Ramos (cell line): ENCODE measurements around the gene SUPT3H.

Source experiments
- in situ Hi-C: fragments of 300-500 bp; cut with MboI; formaldehyde crosslinking; loops from one replicate; pipeline ENCODE4 v1.14.3; 2022; ENCODE audit warnings: low sequenced_read_pairs; ENCODE audit not compliant: unreplicated experiment

Gene SUPT3H

DNA sequence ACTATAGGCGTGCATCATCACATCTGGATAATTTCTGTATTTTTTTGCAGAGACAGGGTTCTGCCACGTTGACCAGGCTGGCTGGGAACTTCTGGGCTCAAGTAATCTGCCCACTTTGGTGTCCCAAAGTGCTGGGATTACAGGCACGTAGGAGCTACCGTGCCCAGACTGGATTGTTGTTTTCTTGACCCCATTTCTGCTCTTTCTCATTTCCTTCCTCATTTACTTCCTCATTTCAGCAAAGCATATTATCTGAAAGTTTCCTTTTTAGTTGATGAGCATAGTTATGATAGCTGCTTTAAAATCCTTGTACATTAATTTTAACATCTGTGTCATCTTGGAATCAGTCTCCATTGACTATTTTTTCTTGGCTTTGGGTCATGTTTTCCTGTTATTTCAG, 350.6 kb downstream of the SUPT3H start:
- in situ Hi-C loops: no loop called here

DNA sequence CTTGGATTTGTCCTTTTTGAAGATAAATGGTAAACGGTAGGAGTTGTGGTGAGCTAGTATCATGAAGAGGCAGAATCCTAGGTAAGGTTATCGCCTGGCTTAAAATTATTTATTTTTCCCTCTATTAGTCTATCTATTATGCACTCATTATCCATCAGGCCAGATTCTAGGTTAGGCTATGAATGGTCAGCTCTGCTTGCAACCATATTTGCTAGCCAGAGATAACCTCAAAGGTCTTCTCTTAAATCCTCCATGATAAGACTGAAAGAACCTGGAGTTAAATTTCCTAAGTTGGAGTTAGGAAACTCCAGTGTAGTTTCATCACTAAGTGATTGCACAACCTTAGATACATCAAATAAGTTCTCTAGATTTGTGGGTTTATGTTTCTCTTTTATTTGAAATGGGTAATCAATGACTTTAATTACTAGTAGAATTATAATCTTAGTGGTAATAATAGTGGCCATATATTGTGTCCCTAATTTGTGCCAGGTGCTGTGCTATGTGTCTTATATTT, 351.7 kb downstream of the SUPT3H start:
- in situ Hi-C loops: no loop called here

DNA sequence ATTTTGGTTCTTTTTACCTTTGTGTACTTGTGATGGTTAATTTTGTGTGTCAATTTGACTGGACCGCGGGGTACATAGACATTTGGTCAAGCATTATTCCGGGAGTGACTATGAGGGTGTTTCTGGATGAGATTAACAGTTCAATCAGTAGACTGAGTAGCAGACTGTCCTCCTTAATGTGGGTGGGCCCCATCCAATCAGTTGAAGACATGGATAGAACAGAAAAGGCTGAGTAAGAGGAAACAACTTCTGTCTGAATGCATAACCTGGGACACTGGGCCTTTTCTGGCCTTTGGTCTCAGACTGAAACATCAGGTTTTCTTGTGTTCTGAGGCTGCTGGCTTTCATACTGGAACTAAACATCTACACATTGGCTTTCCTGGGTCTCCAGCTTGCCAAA, 353.1 kb downstream of the SUPT3H start:
- in situ Hi-C loops: no loop called here

DNA sequence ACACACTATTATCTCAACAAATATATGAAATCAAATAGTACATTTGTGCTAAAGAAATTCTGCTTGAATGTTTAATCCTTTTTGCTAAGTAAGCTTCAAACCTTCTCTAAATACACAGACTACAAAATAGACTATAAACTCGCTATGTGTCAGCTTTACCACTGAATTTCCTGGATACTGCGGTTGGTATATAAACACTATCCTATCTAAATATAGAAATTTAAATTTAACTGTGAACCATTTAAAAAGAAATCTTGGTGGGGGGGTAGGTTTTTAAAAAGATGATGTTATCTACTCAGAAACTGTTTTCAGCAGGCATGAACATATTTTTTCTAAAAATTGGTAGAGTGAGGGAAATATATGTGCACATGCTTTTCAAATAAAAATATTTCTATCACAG, 356.1 kb downstream of the SUPT3H start:
- in situ Hi-C loops: no loop called here

DNA sequence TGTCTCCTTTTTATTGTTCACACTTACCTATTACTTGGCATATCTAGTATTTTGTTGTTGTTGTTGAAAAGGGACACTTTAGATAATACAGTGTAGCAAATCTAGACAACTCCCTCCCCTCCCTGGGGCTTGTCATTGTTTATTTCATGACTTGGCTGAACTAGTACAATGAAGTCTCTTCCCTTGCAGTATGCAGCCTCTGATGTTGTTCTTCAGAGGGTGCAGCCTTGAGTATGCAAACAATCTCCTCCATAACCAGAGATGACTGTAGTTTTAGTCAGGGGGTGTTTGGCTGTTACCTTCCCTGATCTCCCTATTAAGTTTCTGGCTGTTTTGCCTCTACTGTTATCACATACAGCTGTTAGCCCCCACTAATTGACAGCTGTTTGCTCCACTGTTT, 365.0 kb downstream of the SUPT3H start:
- in situ Hi-C loops: no loop called here

DNA sequence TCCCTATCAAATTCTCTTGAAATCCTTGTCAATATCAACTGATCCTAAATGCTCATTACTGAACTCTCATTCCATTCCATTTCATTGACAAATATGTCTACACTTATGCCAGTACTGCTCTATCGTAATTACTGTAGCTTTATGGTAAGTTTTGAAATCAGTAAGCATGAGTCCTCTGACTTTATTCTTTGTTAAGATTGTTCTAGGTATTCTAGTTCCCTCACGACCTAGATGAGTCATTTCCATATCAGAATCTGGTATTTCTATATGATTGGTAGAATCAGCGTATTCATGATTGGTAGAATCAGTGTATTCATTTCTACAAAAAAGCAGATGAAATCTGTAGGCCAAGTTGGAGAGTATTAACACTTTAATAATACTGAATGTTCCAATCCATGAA, 368.2 kb downstream of the SUPT3H start:
- in situ Hi-C loops: no loop called here

DNA sequence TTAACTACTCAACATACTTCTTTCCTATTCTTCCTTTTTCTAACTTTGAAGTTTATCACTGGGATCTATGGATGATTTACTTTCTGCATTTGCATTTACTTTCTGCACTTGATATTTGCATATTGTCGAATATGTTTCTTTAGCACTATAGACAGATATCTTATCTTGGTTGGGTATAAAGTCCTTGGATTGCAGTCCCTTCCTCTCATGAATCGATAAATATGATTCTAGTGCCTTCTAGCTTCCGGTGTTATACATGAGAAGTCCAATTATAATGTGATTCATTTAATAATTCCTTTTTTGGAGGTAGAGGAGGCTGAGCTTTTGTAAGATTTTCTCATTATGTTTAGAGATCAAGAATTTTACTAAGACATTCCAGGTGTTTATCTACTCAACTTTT, 370.8 kb downstream of the SUPT3H start:
- in situ Hi-C loops: no loop called here

DNA sequence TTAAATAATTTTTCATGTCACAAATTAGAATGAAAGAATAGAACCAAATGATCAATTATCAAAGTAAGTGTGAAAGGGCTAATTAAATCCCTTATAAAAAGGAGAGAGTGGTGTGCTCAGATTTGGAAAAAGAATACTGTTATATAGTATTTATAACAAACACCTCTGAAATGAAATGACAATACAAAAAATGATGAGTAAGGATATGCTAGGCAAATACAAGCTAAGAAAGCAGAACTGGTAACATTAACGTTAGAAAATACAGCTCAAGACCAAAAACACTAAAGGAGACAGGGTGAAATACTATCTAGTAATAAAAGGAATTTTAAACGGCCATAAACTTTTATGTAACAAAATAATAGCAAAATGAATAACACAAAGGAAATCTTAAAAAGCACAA, 373.8 kb downstream of the SUPT3H start:
- in situ Hi-C loops: no loop called here

DNA sequence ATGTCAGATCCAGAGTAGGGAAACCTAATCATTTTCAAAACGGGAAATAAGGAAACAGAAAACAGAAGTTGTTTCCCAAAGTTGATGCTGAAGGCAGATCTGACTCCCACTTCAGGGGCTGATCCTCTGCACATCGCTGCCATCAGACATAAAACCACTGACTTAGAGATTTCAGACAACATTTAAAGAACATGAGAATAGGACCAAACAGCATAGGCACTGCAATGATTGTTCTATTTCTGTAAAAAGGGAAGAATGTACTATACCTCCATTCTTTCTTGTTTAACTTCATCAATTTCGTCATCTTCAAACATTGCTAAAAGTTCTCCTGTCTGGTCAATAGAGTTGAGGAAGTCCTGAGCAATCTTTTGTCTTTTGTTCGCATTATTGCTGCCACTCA, 374.3 kb downstream of the SUPT3H start:
- in situ Hi-C loops: no loop called here

DNA sequence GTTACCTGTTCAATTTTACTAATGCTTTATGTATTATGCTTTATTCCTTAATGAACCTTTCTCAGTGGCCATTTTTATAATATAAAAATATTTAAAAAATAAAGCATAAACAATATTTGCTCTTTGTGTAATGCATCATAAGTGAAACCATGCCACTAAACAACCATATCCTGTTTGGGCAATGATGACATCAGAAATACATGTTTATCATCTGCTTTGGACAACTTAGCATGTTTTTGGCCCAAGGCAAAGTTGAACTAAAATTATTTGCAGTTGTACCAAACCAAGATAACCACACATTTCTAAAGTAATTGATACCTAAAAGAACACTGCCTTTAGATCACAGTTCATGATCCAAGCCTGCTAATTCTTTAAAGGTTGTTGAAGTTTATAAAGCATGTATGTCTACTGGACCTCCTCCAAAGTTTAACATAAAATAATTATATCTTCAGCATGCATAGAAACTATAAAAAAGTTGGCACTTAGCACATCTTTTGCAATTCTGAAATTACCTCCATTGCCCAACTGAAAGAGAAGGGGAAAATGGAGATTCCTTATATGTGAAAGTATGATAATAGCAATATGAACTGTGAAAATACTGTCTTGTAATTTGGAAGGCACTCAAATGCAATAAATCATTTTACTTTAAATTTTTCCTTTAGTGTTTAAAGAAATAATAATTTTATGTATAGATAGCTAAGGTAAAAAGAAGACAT, 375.2 kb downstream of the SUPT3H start:
- in situ Hi-C loops: no loop called here

DNA sequence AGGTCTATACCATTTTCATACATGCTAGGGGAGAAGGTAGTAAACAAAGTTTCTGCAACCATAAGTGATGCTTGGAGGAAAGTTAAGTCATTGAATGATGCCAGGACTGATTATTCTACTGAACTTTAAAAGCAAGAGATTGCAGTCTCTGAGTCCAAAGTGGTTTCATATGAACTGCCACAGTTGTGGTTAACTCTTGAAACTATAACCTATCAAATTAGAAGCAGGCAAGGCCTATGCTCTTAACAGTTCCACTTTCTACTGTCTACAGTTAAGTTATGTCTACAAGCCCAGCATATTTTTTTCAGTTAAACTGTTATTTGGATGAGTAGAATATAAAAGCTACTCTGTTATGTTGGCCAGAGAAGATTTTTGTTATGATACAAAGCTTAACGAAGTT, 376.1 kb downstream of the SUPT3H start:
- in situ Hi-C loops: no loop called here

DNA sequence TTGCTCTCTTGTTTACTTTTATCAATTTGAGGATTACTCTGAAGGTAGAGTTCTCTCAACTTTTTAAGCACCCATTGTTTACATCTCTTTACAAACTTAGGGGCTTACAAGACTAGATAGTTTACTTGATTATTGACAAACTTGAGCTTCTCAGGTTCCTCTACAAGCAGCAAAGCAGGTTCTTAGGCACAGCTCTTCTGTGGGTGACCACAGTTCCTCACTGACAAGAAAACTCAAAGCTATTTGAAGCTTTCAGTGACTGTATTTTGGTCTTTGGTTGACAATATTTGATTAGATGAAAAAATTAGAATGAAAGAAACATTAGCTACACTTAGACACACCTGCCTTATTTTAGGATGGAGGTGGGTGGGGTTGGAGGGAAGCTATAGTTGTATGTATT, 376.9 kb downstream of the SUPT3H start:
- in situ Hi-C loops: no loop called here

DNA sequence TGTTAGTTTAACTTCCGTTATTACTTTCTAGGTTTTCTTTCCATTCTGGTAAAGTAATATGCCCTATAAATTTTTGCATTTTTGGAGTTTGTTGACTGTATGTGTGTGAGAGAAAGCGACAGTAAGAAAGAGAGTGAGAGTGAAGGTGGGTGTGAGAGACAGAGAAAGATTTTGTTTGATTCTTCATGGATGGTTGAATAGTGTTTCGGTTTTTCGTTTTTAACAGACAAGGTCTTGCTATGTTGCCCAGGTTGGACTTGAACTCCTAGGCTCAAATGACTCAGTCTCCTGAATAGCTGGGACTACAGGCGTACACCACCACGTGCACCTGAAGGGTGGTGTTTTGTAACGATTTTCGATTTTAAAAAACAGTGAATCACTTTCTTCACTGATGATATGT, 378.7 kb downstream of the SUPT3H start:
- in situ Hi-C loops: no loop called here

DNA sequence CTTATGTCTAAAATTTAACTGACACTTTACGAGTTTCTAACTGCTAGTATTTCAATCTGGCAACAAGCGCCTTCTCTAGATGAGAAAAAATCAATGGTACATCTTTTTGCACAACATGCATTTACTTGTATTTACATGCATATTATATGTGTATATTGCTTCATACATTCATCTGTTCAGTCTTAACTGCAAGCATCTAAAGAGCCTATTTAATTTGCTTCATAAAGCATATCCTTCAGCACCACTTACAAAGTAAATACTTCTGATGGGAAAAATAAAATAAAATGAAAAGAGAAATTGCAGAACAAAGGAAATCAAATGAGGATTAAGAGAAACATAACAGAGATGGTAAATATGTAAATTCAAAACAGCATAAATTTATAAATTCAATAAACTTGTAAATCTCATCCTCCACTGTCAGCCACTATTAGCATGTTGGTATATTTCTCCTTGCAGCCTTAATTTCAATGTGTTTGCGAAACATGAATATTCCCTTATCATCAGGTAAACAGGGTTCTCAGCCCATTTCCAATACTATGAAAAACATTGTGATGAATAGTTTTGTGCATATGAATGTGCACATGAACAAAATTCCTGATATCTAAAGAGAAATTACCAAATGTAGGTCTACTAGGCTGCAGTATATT, 382.1 kb downstream of the SUPT3H start:
- in situ Hi-C loops: no loop called here

DNA sequence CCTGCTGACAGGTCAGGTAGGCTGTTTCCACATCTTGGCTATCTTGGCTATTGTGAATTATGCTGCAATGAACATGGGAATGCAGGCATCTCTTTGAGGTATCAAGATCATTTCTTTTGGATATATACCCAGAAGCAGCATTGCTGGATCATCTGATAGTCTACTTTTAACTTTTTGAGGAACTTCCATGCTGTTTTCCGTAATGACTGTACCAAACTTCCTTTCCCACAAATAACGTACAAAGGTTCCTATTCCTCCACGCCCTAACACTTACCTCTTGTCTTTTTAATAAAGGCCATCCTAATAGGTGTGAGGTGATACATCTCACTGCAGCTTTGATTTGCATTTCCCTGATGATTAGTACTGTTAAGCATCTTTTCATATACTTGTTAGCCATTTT, 388.3 kb downstream of the SUPT3H start:
- in situ Hi-C loops: no loop called here

DNA sequence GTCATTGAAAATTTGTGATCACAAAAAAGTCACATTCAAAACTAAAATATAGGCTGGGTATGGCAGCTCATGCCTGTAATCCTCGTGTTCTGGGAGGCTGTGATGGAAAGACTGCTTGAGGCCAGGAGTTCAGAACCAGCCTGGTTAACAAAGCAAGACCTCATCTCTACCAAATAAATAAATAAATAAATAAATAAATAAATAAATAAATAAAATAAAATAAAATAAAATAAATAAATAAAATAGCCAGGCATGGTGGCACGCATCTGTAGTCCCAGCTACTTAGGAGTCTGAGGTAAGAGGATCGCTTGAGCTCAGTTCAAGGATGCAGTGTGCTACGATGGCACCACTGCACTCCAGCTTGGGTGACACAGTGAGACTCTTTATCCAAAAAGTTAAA, 392.7 kb downstream of the SUPT3H start:
- in situ Hi-C loops: no loop called here

DNA sequence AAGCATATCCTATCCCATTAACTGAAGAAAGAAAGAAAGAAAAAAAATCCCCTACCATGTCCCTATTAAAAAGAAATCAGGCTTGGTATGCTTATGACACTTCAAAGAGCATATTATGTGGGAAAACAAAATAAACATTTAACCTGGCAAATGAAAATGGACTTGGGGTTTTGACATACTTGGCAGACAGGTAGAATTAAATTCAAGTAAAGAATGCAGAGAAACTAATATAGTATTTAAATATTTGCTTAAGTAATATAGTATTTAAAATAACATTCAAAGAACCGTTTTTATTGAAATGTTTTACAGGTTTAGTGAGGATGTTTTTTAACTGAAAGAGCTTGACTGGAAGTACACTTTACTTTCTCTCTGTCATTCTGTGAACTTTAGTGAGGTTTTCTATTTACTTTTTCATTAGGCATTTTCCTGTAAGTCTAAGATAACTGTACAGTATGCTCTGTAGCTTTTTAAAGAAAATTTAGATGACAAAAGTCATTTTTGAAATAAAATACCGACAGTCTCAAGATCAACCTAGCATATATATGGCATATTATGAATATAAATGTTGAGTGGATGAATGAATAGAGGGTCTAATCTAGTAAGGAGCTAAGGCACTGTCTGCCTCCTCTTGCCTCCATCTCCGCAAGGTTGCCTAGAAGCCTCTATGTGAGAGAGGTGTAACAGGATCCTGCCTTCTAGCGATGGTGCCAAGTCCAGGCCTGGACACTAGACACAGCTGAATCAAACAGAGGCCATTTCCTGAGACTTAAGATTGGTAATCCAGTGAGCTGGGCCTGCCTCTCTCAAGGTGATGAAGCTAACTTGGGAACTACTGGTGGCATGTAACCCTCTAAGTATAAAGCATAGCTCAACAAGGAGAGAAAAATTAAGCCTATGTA, 394.0 kb downstream of the SUPT3H start:
- in situ Hi-C loops: no loop called here

DNA sequence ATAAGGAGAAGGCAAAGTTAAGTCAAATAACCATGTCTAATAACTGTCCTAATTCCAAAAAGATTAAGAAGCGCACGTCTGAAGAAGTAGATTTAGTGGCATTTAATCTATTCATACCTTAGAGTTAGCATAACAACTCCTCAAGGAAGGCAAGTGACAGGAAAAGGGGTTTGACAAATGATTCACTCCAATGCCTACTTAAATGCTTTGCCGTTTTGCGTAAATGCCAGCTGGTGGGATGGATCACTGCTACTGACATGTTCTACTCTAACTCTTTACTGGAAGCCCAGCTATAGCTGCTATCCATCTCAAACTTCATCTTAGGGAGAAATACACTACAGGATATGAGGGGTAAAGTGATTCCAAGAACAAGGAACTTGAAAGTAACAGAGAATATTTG, 396.9 kb downstream of the SUPT3H start:
- in situ Hi-C loops: no loop called here

DNA sequence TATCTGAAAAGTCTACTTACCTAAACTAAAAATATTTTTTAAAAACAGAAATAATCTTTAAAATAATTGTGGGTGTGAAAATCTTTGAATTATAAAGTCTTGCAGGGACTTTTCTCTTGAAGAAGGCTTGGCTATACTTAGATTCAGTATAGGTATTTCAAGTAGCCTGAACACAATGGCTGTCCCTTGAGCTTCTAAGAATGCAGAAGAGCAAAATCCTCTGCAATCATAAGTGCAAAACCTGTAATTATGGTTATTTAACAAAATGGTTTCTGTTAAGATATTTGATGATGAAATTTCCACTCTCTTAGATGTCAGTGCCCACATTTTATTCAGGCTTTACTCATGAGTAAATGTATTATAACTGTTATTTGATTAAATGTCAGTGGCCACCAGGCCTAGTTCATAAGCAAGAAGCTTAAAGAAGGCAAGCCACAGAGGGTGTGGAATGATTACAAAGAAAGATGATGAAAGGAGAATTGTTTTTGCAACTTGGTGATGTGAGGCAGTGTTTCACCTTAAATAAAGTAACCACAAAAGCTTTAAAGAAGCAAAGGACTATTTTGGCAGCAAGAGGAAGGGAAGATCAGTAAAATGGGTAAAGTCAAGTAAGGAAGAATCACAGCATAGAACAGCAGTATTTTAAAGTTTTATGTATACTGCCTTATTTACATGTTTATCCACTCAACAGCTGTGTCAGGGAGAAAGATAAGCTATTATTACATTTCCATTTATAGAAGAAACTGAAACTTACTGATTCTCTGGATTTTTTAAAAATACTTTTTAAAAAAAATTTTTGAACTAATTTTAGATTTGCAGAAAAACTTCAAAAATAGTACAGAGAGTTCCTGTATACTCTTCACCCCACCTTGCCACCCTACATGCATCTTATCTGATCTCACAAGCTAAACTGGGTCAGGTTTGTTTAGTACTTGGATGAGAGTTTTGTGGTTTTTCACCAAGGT, 400.8 kb downstream of the SUPT3H start:
- in situ Hi-C loops: no loop called here

DNA sequence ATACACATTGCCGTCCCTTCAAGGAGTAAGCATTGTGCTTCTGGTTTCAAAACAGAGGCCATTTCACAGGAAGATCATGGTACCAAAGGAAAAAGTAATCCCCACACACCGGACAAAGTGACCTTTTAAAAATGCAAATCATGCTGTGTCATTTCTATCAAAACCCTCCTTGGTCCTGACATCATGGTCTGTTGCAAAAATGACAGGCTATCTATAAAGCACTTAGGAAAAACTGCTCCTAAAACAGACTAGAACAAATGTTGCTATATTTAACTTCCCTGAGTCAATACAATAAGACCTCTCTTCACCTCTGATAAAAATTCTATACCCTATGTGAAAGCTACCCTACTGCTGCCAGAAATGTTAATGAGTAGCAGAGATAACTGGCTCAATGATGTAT, 403.2 kb downstream of the SUPT3H start:
- in situ Hi-C loops: no loop called here
